ENCODE measurements around the gene RREB1.

DNA sequence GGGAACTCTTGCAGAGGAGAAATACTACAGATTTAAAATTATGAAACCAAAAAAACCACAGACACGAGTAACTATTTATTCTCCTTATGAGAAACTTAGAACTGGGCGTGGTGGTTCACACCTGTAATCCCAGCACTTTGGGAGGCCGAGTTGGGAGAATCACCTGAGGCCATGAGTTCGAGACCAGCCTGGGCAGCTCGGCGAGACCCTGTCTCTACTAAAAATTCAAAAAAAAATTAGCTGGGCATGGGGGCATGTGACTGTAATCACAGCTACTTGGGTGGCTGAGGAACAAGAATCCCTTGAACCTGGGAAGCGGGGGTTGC, 168.4 kb downstream of the RREB1 start:
- TF ChIP-seq, protein P1, sequence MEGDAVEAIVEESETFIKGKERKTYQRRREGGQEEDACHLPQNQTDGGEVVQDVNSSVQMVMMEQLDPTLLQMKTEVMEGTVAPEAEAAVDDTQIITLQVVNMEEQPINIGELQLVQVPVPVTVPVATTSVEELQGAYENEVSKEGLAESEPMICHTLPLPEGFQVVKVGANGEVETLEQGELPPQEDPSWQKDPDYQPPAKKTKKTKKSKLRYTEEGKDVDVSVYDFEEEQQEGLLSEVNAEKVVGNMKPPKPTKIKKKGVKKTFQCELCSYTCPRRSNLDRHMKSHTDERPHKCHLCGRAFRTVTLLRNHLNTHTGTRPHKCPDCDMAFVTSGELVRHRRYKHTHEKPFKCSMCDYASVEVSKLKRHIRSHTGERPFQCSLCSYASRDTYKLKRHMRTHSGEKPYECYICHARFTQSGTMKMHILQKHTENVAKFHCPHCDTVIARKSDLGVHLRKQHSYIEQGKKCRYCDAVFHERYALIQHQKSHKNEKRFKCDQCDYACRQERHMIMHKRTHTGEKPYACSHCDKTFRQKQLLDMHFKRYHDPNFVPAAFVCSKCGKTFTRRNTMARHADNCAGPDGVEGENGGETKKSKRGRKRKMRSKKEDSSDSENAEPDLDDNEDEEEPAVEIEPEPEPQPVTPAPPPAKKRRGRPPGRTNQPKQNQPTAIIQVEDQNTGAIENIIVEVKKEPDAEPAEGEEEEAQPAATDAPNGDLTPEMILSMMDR (IDR thresholded peaks at IDR 0.05) = no peak
- no peak for TF ChIP-seq POLR2A (IDR thresholded peaks at IDR 0.05)

All from adrenal gland (tissue), 5 donors.